Measurements from ENCODE around the gene ZNF343. TPM values are rescaled to one million over a fixed set of nuclear protein-coding genes. Genes with fewer than 3 reads are reported as not detected.
"Not testable (repeated sequence)": the region's sequence is repeated elsewhere in the genome, so short reads cannot be mapped to it uniquely, and the experiment has no call there.

ZNF343 gene
- total RNA-seq, 2 donors from 2014 or later = 9.3 to 16.9 TPM

DNA sequence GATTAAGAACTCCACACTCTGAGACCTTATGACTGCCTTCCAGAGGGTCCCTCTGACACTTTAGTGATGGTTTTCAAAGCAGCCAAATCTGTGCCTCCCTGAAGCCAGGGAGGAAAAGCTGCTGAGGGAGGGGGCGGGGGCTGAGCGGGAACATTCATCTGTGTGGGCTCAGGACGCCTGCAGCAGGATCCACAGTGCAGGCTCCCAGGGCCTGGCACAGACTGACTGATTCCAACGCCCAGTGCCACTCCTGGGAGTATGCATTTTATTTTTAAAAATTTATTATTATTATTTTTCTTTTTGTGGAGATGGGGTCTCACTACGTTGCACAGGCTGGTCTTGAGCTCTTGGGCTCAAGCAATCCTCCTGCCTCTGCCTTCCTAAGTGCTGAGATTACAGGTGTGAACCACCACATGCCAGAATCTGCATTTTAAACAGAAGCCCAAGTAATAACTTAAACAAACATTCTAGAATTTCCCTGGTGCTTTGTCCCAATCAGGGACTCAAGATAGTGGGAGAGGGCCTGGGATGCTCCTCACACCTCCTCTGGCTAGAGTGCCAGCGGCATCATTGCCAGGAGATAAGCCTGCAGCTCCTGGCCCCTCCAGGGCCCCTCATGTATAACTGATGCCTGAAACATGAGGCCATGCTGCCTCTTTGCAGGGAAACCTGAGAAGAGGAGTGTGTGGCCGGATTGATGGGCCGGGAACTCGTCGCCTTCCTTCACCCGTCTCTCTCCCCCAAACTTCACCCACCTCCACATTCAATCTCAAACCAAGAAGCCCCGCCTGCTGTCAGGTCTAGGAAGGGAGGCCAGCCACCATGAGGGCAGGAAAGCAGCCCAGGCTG is 27.2 kb upstream of the ZNF343 start:
- no peak for DNase-seq (ENCODE audit: low spot score)
- H3K27me3 ChIP-seq (replicated peaks; ENCODE audit: insufficient read depth) = peaks cover 3% of the 10 kb centered on the region
- H3K4me3 ChIP-seq = no peak overlapping the region
- no peak overlapping the region for H3K27ac ChIP-seq
- TF ChIP-seq, protein P1, sequence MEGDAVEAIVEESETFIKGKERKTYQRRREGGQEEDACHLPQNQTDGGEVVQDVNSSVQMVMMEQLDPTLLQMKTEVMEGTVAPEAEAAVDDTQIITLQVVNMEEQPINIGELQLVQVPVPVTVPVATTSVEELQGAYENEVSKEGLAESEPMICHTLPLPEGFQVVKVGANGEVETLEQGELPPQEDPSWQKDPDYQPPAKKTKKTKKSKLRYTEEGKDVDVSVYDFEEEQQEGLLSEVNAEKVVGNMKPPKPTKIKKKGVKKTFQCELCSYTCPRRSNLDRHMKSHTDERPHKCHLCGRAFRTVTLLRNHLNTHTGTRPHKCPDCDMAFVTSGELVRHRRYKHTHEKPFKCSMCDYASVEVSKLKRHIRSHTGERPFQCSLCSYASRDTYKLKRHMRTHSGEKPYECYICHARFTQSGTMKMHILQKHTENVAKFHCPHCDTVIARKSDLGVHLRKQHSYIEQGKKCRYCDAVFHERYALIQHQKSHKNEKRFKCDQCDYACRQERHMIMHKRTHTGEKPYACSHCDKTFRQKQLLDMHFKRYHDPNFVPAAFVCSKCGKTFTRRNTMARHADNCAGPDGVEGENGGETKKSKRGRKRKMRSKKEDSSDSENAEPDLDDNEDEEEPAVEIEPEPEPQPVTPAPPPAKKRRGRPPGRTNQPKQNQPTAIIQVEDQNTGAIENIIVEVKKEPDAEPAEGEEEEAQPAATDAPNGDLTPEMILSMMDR (IDR thresholded peaks at IDR 0.05) = no peak
- H3K4me1 ChIP-seq (ENCODE audit: control insufficient read depth in 1 of 2, low read depth in 2 of 2) = no peaks in the 10 kb centered on the region
- no peak for ATAC-seq (ENCODE audit: insufficient number of reproducible peaks, low FRiP score, low read depth)
- H3K36me3 ChIP-seq = no peaks in the 10 kb centered on the region
- H3K9me3 ChIP-seq = no peaks in the 10 kb centered on the region

DNA sequence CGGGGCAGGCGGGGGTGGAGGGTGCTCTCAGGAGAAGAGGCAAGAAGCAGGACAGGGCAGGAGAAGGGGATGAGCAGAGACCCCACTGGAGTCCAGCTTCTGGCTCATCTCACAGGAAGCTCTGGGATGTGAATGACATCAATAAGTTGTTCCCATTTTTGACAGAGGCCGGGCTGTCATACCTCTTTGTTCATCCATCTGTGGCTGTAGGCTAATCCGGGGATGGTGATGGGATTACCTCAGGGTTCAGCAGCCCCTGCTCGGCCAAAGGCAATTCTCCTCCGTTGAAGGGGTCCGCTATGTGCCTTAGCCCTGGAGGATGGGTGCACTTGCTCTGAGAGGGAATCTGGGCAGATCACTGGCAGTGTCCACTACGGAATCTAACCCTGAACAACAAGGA is 24.4 kb upstream of the ZNF343 start:
- no peak overlapping the region for H3K27ac ChIP-seq
- DNase-seq (ENCODE audit: low spot score) (no peak), ATAC-seq (ENCODE audit: insufficient number of reproducible peaks, low FRiP score, low read depth) (no peak)
- H3K9me3 ChIP-seq = no peaks in the 10 kb centered on the region
- no peaks in the 10 kb centered on the region for H3K4me1 ChIP-seq (ENCODE audit: control insufficient read depth in 1 of 2, low read depth in 2 of 2)
- no peaks in the 10 kb centered on the region for H3K36me3 ChIP-seq
- TF ChIP-seq, protein P1 (IDR thresholded peaks at IDR 0.05) = no peak
- no peak overlapping the region for H3K4me3 ChIP-seq
- H3K27me3 ChIP-seq (replicated peaks; ENCODE audit: insufficient read depth) = peaks cover 3% of the 10 kb centered on the region

DNA sequence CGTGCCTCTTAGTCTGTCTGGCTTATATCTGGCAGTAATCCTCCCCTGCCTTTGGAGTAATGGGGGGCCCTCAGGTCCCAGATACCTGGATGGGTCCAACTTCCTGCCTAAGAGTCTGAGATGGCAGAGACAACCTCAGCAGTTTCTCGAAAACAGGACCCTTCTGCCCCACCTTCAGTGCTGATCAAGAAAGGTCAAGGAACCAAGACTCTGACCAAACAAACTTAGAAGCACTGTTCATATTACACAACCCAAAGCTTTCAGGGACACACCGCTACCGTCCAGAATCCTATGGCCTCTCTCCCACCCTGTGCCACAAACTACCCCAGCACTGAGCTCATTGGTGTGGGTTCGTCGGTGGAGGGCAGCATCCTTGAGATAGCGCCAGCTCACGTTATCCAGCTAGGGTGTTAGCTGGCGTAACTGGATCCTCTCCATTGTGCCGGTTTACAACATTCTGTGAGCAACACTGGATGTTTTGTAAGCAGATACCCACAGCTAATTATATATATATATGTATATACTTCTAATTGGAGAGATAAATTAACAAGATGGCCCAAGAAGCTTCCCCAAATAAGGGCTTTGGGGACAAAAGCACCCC is 20.1 kb upstream of the ZNF343 start:
- Histone ChIP-seq H3K27me3 (replicated peaks; ENCODE audit: insufficient read depth) (no peaks in the 10 kb centered on the region), H3K4me3 (no peak overlapping the region), H3K36me3 (no peaks in the 10 kb centered on the region), H3K9me3 (no peaks in the 10 kb centered on the region), H3K4me1 (ENCODE audit: control insufficient read depth in 1 of 2, low read depth in 2 of 2) (peaks cover 4 to 6% of the 10 kb centered on the region in 2 donors), H3K27ac (no peak overlapping the region)
- ATAC-seq (ENCODE audit: insufficient number of reproducible peaks, low FRiP score, low read depth) = no peak
- TF ChIP-seq, protein P1 (IDR thresholded peaks at IDR 0.05) = no peak
- no peak for DNase-seq (ENCODE audit: low spot score)

- peaks cover 4 to 16% of the 10 kb centered on the region in 2 donors for H3K4me1 ChIP-seq (ENCODE audit: control insufficient read depth in 1 of 2, low read depth in 2 of 2)
- H3K27me3 ChIP-seq (replicated peaks; ENCODE audit: insufficient read depth) = no peaks in the 10 kb centered on the region
- no peaks in the 10 kb centered on the region for H3K36me3 ChIP-seq
- H3K9me3 ChIP-seq = no peaks in the 10 kb centered on the region
- TF ChIP-seq, protein P1 (IDR thresholded peaks at IDR 0.05) = no peak
- H3K27ac ChIP-seq = no peak overlapping the region
- no peak for ATAC-seq (ENCODE audit: insufficient number of reproducible peaks, low FRiP score, low read depth)
- no peak overlapping the region for H3K4me3 ChIP-seq
- no peak for DNase-seq (ENCODE audit: low spot score)
These were observed 19.0 kb upstream of the ZNF343 start for GRCh38 chr20:2527762-2528161.

- not testable (repeated sequence) for DNase-seq (ENCODE audit: low spot score); H3K9me3 ChIP-seq; H3K4me3 ChIP-seq; H3K36me3 ChIP-seq; H3K27me3 ChIP-seq (replicated peaks; ENCODE audit: insufficient read depth); H3K27ac ChIP-seq; ATAC-seq (ENCODE audit: insufficient number of reproducible peaks, low FRiP score, low read depth)
- peaks cover 4 to 18% of the 10 kb centered on the region in 2 donors for H3K4me1 ChIP-seq (ENCODE audit: control insufficient read depth in 1 of 2, low read depth in 2 of 2)
These were observed 17.5 kb upstream of the ZNF343 start for GRCh38 chr20:2526218-2526583.

Measured in thoracic aorta (tissue), 2 donors.